Omental fat pad (tissue), 4 donors: ENCODE measurements around the gene UBXN6. TPM values are rescaled to one million over a fixed set of nuclear protein-coding genes. Genes with fewer than 3 reads are reported as not detected.

Experiments used
- ATAC-seq: fragments of 150-250 bp; one replicate; pipeline ENCODE4 v1.9.1; 2016; ENCODE audit warnings: mild to moderate bottlenecking, moderate library complexity; ENCODE audit not compliant: low FRiP score
- DNase-seq: peaks from one replicate; pipeline ENCODE4 v3.0.0-alpha.2; 2019; ENCODE audit warnings: low spot score
- CTCF ChIP-seq, 3 donors: fragments of 450-650 bp; IDR thresholded peaks; one replicate each; pipeline ENCODE4 v1.5.1; 2016 to 2017; ENCODE audit warnings: antibody characterized with exemption in 3 of 3, mild to moderate bottlenecking in 3 of 3, moderate library complexity in 2 of 3
- total RNA-seq, 4 donors: library from RNA; depleted of rRNA; stranded (reverse); fragments of >200 nt; gene quantifications; one replicate each; pipeline ENCODE4 v1.1.0, GENCODE V29; 2016

UBXN6 gene
- total RNA-seq, 4 donors from 2014 or later, result 62.7 to 128 (median 88.6) TPM

GRCh38 chr19:4504297-4504701, 46.7 kb upstream of the UBXN6 start:
- DNase-seq (no peak), ATAC-seq (no peak)
- TF ChIP-seq CTCF (IDR thresholded peaks at IDR 0.05), result no peak

GRCh38 chr19:4503825-4504170, 46.2 kb upstream of the UBXN6 start:
- ATAC-seq (no peak), DNase-seq (no peak)
- no peak for TF ChIP-seq CTCF (IDR thresholded peaks at IDR 0.05)

- no peak for TF ChIP-seq CTCF (IDR thresholded peaks at IDR 0.05)
- no peak for ATAC-seq
- no peak for DNase-seq
Measured at GRCh38 chr19:4503132-4503824, 45.7 kb upstream of the UBXN6 start.

- no peak for ATAC-seq
- no peak for DNase-seq
- no peak for TF ChIP-seq CTCF (IDR thresholded peaks at IDR 0.05)
Measured at GRCh38 chr19:4502282-4503131, 44.9 kb upstream of the UBXN6 start.

- DNase-seq (no peak), ATAC-seq (no peak)
- TF ChIP-seq CTCF (IDR thresholded peaks at IDR 0.05), result no peak
Measured at GRCh38 chr19:4501691-4502090, 44.1 kb upstream of the UBXN6 start.

- no peak for TF ChIP-seq CTCF (IDR thresholded peaks at IDR 0.05)
- no peak for DNase-seq
- no peak for ATAC-seq
Measured at GRCh38 chr19:4500841-4501591, 43.4 kb upstream of the UBXN6 start.
